Neural crest cell (in vitro differentiated cells): ENCODE data around the gene MCM8. TPM values are rescaled to one million over a fixed set of nuclear protein-coding genes. Genes with fewer than 3 reads are reported as not detected.

Experiments used
- DNase-seq: peaks from one replicate; pipeline ENCODE4 v3.0.0; 2021; ENCODE audit warnings: low read depth, mixed read lengths, low spot score
- H3K27ac Mint-ChIP-seq: one replicate; pipeline ENCODE4 v1.8.0; 2021; ENCODE audit warnings: mild to moderate bottlenecking, mixed read lengths; ENCODE audit not compliant: unreplicated experiment
- H3K27me3 Mint-ChIP-seq: 2 replicates; pipeline ENCODE4 v1.8.0; 2021; ENCODE audit warnings: low read depth, mild to moderate bottlenecking, mixed read lengths
- H3K36me3 Mint-ChIP-seq: 2 replicates; pipeline ENCODE4 v1.8.0; 2021; ENCODE audit warnings: low read depth, mild to moderate bottlenecking, mixed read lengths
- H3K4me1 Mint-ChIP-seq: 2 replicates; pipeline ENCODE4 v1.8.0; 2021; ENCODE audit warnings: mixed read lengths
- H3K4me3 Mint-ChIP-seq: one replicate; pipeline ENCODE4 v1.8.0; 2021; ENCODE audit warnings: mild to moderate bottlenecking, mixed read lengths
- H3K9me3 Mint-ChIP-seq: 2 replicates; pipeline ENCODE4 v1.8.0; 2021; ENCODE audit warnings: mixed read lengths
- total RNA-seq: library from RNA; stranded (reverse); gene quantifications from 2 replicates; pipeline ENCODE4 v1.2.1, GENCODE V29; 2021
- TF ChIP-seq, protein P1 (sequence below): fragments of 200-600 bp; sonication (generic); conservative IDR thresholded peaks from 2 replicates; pipeline ENCODE4 v1.5.0; 2021; ENCODE audit warnings: antibody characterized with exemption, mild to moderate bottlenecking

The MCM8 gene
- total RNA-seq, 1 donor from 2014 or later, result 36.2 TPM

DNA sequence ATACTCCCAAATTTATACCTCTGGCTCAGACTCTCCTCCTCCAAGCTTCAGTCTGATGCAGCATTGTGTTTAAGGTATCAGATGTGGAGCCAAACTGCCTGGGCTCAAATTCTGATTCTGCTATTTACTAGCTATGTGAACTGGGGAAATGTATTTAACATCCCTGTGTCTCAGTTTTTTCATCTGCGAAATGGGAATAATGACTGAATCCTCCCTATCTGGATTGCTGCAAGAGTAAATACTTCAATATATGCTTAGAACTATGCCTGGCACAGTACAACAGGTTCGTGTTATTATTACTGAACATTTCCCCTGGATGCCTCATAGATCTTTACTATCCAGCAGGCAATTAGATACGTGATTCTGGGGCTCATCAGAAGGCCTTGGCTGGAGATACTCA, 97.9 kb downstream of the MCM8 start:
- peaks cover 44% of the 10 kb centered on the region for H3K27me3 Mint-ChIP-seq
- no peak for DNase-seq
- no peaks in the 10 kb centered on the region for H3K9me3 Mint-ChIP-seq
- TF ChIP-seq, protein P1, sequence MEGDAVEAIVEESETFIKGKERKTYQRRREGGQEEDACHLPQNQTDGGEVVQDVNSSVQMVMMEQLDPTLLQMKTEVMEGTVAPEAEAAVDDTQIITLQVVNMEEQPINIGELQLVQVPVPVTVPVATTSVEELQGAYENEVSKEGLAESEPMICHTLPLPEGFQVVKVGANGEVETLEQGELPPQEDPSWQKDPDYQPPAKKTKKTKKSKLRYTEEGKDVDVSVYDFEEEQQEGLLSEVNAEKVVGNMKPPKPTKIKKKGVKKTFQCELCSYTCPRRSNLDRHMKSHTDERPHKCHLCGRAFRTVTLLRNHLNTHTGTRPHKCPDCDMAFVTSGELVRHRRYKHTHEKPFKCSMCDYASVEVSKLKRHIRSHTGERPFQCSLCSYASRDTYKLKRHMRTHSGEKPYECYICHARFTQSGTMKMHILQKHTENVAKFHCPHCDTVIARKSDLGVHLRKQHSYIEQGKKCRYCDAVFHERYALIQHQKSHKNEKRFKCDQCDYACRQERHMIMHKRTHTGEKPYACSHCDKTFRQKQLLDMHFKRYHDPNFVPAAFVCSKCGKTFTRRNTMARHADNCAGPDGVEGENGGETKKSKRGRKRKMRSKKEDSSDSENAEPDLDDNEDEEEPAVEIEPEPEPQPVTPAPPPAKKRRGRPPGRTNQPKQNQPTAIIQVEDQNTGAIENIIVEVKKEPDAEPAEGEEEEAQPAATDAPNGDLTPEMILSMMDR, result no peak
- H3K4me3 Mint-ChIP-seq, result peak overlapping the region; percentile 10
- H3K27ac Mint-ChIP-seq, result no peak overlapping the region
- peaks cover 3% of the 10 kb centered on the region for H3K36me3 Mint-ChIP-seq
- peaks cover 5% of the 10 kb centered on the region for H3K4me1 Mint-ChIP-seq

Other genes starting within 250 kb of the MCM8 start
- 5.0 and 6.9 TPM in 2 replicates for gene SHLD1, start 200.3 kb upstream of the MCM8 start, total RNA-seq
- 3.3 and 3.9 TPM in 2 replicates for gene CHGB, start 39.1 kb upstream of the MCM8 start, total RNA-seq
- gene TRMT6, start 119 bp upstream of the MCM8 start, total RNA-seq, result 23.1 and 24.4 TPM in 2 replicates
- gene CRLS1, start 55.5 kb downstream of the MCM8 start, total RNA-seq, result 37.0 and 37.7 TPM in 2 replicates
- not detected in 2 replicates for gene LRRN4, start 103.4 kb downstream of the MCM8 start, total RNA-seq
- gene FERMT1, start 172.4 kb downstream of the MCM8 start, total RNA-seq, result 0.23 TPM in 1 of 2 replicates, not detected in the other